OCI-LY7 (cell line): ENCODE measurements around the gene NNT. TPM values are rescaled to one million over a fixed set of nuclear protein-coding genes. Genes with fewer than 3 reads are reported as not detected.
"Not testable (repeated sequence)": the region's sequence is repeated elsewhere in the genome, so short reads cannot be mapped to it uniquely, and the experiment has no call there.

ENCODE experiments used
- BruUV-seq: library from RNA; stranded (reverse); fragments of 400-500 nt; replicated peaks from 2 replicates; lab custom pipeline; 2021; lab: Mats Ljungman, UMichigan
- CTCF ChIA-PET: fragments of 300-600 bp; sonication (Branson Sonifier 250); formaldehyde crosslinking; loops from one replicate; lab custom pipeline; 2022; ENCODE audit warnings: antibody characterized with exemption; ENCODE audit not compliant: unreplicated experiment; lab: Charles Lee
- POLR2A ChIA-PET: fragments of 300-600 bp; sonication (Branson Sonifier 250); formaldehyde crosslinking; loops from one replicate; lab custom pipeline; 2022; ENCODE audit warnings: antibody characterized with exemption; lab: Charles Lee
- DNase-seq: peaks from one replicate; pipeline ENCODE4 v3.0.0-alpha.2; 2015; ENCODE audit warnings: low spot score
- H2AFZ ChIP-seq: fragments of 200-600 bp; sonication (generic), shearing (Covaris generic); 2 replicates; pipeline ENCODE4 v1.6.1; 2014; ENCODE audit warnings: mild to moderate bottlenecking, antibody characterized with exemption, low read length, moderate library complexity
- H3K27ac ChIP-seq: fragments of 200-600 bp; sonication (generic); 2 replicates; pipeline ENCODE4 v1.5.1; 2014; ENCODE audit warnings: mixed run types, low read depth, mild to moderate bottlenecking, moderate library complexity, low read length, inconsistent platforms; ENCODE audit not compliant: poor library complexity, severe bottlenecking
- H3K36me3 ChIP-seq: fragments of 200-600 bp; sonication (generic); 2 replicates; pipeline ENCODE4 v1.6.1; 2014; ENCODE audit warnings: mild to moderate bottlenecking, antibody characterized with exemption, low read length, moderate library complexity, mixed read lengths; ENCODE audit not compliant: insufficient read depth
- H3K4me1 ChIP-seq: fragments of 200-600 bp; sonication (generic); 2 replicates; pipeline ENCODE4 v1.5.1; 2014; ENCODE audit warnings: mild to moderate bottlenecking, low read length; ENCODE audit not compliant: insufficient read depth, poor library complexity, severe bottlenecking
- H3K4me2 ChIP-seq: fragments of 200-600 bp; sonication (generic); 2 replicates; pipeline ENCODE4 v1.6.1; 2014; ENCODE audit warnings: mild to moderate bottlenecking, low read length
- H3K4me3 ChIP-seq: fragments of 200-600 bp; sonication (generic); 2 replicates; pipeline ENCODE4 v1.5.1; 2014; ENCODE audit warnings: mild to moderate bottlenecking, low read depth, low read length; ENCODE audit not compliant: poor library complexity, severe bottlenecking
- H3K79me2 ChIP-seq: fragments of 200-600 bp; sonication (generic); 2 replicates; pipeline ENCODE4 v1.6.1; 2016; ENCODE audit warnings: low read depth, mild to moderate bottlenecking, low read length, moderate library complexity, mixed read lengths; ENCODE audit not compliant: insufficient read depth
- H3K9me2 ChIP-seq: fragments of 200-600 bp; sonication (generic); 2 replicates; pipeline ENCODE4 v1.6.1; 2016; ENCODE audit warnings: mild to moderate bottlenecking, low read length, mixed read lengths; ENCODE audit not compliant: insufficient read depth
- H3K9me3 ChIP-seq: fragments of 200-600 bp; sonication (generic); 2 replicates; pipeline ENCODE4 v1.6.1; 2014; ENCODE audit warnings: mild to moderate bottlenecking, mixed run types, low read length, mixed read lengths
- H4K20me1 ChIP-seq: fragments of 200-600 bp; sonication (generic); 2 replicates; pipeline ENCODE4 v1.6.1; 2014; ENCODE audit warnings: mild to moderate bottlenecking, antibody characterized with exemption, low read length, moderate library complexity, mixed read lengths; ENCODE audit not compliant: insufficient read depth
- CTCF ChIP-seq: fragments of 200-600 bp; sonication (generic); conservative IDR thresholded peaks from 2 replicates; pipeline ENCODE4 v1.5.1; 2014; ENCODE audit warnings: mild to moderate bottlenecking, antibody characterized with exemption, low read length, moderate library complexity, mixed read lengths
- EZH2phosphoT487 ChIP-seq: fragments of 200-600 bp; sonication (generic); IDR thresholded peaks from 2 replicates; pipeline ENCODE4 v1.6.1; 2018; ENCODE audit warnings: low read depth, borderline replicate concordance, mild to moderate bottlenecking, mixed run types, antibody characterized with exemption, low read length, moderate library complexity, mixed read lengths
- intact Hi-C: fragments of 100-400 bp; cut with micrococcal nuclease; formaldehyde crosslinking; loops from one replicate; pipeline ENCODE4 v1.10.0; 2022; ENCODE audit not compliant: unreplicated experiment
- total RNA-seq, 2 experiments: library from RNA; depleted of rRNA in 1 of 2; stranded (reverse); fragments of >200 nt in 1 of 2; shearing (Covaris generic) in 1 of 2; gene quantifications; 2 replicates each; pipeline ENCODE4 v1.2.3, GENCODE V29; 2014 to 2022

Gene NNT
- total RNA-seq, 2 experiments from 2014 or later: 33.6 to 98.3 TPM

DNA sequence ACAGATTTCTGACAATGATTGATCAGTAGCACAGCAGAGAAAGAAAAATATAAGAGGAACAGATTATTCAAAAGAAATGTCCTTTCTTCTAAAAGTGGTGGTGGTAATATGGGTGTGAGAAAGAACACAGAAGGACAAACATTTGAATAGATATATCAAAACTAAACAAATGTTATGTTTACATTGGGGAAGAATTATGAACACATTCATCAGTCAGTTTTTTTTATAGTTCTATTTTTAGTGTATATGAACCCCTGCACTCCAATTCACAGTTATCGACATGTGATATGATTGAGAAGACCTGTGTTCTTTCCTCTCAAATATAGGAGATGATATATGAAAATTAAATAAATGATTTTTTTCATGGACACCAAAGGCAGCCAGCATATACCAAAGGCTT lies 128.6 kb downstream of the NNT start:
- Histone ChIP-seq H3K9me3 (no peaks in the 10 kb centered on the region), H3K27ac (no peak overlapping the region), H3K4me3 (no peak overlapping the region), H2AFZ (no peak overlapping the region), H3K9me2 (no peaks in the 10 kb centered on the region), H3K79me2 (no peaks in the 10 kb centered on the region), H3K4me1 (no peaks in the 10 kb centered on the region), H4K20me1 (no peaks in the 10 kb centered on the region), H3K4me2 (no peak overlapping the region), H3K36me3 (no peaks in the 10 kb centered on the region)
- intact Hi-C loops: loop anchor here (2.0 to 10.0 kb wide), 2 partner anchors 601 to 1043 kb away; no protein-coding TSS in a partner anchor
- TF ChIP-seq CTCF (no peak), EZH2phosphoT487 (no peak)
- CTCF ChIA-PET: no interaction called here
- DNase-seq: no peak
- BruUV-seq: no TSS peak
- POLR2A ChIA-PET: interaction anchor here (0.6 kb wide), 1 partner anchor 538 kb away, joined by 4 read pairs; no protein-coding TSS in a partner anchor

DNA sequence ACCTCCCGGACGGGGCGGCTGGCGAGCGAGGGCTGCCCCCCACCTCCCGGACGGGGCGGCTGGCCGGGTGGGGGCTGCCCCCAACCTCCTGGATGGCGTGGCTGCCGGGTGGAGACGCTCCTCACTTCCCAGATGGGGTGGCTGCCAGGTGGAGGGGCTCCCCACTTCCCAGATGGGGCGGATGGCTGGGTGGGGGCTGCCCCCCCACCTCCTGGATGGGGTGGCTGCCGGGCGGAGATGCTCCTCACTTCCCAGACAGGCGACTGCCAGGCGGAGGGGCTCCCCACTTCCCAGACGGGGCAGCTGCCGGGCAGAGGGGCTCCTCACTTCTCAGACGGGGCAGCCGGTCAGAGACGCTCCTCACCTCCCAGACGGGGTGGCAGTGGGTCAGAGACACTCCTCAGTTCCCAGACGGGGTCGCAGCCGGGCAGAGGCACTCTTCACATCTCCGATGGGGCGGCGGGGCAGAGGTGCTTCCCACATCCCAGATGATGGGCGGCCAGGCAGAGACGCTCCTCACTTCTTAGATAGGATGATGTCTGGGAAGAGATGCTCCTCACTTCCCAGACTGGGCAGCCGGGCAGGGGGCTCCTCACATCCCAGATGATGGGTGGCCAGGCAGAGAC lies 143.1 kb downstream of the NNT start:
- H3K79me2 ChIP-seq, BruUV-seq, H3K27ac ChIP-seq, DNase-seq, CTCF ChIA-PET, H3K36me3 ChIP-seq, H3K4me1 ChIP-seq, H4K20me1 ChIP-seq, H3K4me3 ChIP-seq, H3K9me3 ChIP-seq, H3K9me2 ChIP-seq, POLR2A ChIA-PET, H2AFZ ChIP-seq, H3K4me2 ChIP-seq, intact Hi-C loops: not testable (repeated sequence)

DNA sequence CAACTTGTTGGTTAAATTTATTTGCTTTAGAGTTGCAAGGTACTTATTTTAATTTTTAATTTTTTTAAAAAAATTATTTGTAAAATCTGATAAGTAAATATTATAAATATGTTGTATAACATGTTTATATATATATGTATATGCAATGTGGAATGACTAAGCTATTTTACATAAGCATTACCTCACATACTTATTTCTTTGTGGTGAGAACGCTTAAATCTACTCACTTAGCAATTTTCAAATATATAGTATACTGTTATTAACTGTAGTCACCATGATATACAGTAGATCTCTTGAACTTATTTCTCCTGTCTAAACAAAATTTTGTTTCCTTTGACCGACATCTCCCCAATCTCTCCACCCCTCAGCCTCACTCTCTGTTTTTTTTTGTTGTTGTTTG lies 147.8 kb downstream of the NNT start:
- Histone ChIP-seq H3K79me2 (no peaks in the 10 kb centered on the region), H3K27ac (no peak overlapping the region), H3K4me2 (no peak overlapping the region), H3K9me3 (no peaks in the 10 kb centered on the region), H3K9me2 (no peaks in the 10 kb centered on the region), H3K36me3 (no peaks in the 10 kb centered on the region), H2AFZ (no peak overlapping the region), H3K4me3 (no peak overlapping the region), H3K4me1 (no peaks in the 10 kb centered on the region), H4K20me1 (no peaks in the 10 kb centered on the region)
- POLR2A ChIA-PET: no interaction called here
- no peak for DNase-seq
- TF ChIP-seq CTCF (no peak), EZH2phosphoT487 (no peak)
- CTCF ChIA-PET: no interaction called here
- no TSS peak for BruUV-seq
- intact Hi-C loops: no loop called here
